GF-D8 (cell line): ENCODE measurements around the gene IGSF3.
"Not testable (repeated sequence)": the region's sequence is repeated elsewhere in the genome, so short reads cannot be mapped to it uniquely, and the experiment has no call there.

Experiments
- DNase-seq: peaks from one replicate; lab custom pipeline; 2025; lab: John Stamatoyannopoulos, UW

The IGSF3 gene

GRCh38 chr1:116629441-116629840, 38.1 kb downstream of the IGSF3 start:
- not testable (repeated sequence) for DNase-seq

- no peak for DNase-seq
These were observed 39.1 kb downstream of the IGSF3 start for GRCh38 chr1:116628448-116628847.

- not testable (repeated sequence) for DNase-seq
These were observed 40.2 kb downstream of the IGSF3 start for GRCh38 chr1:116627357-116627756.

GRCh38 chr1:116626915-116627314, 40.6 kb downstream of the IGSF3 start:
- DNase-seq, result not testable (repeated sequence)

- not testable (repeated sequence) for DNase-seq
These were observed 42.4 kb downstream of the IGSF3 start for GRCh38 chr1:116625155-116625554.

- DNase-seq, result no peak
These were observed 43.5 kb downstream of the IGSF3 start for GRCh38 chr1:116624040-116624439.

- DNase-seq, result not testable (repeated sequence)
These were observed 45.0 kb downstream of the IGSF3 start for GRCh38 chr1:116622496-116622895.

GRCh38 chr1:116621756-116622155, 45.8 kb downstream of the IGSF3 start:
- DNase-seq, result not testable (repeated sequence)

GRCh38 chr1:116620392-116620791, 47.1 kb downstream of the IGSF3 start:
- not testable (repeated sequence) for DNase-seq

- not testable (repeated sequence) for DNase-seq
These were observed 48.4 kb downstream of the IGSF3 start for GRCh38 chr1:116619106-116619505.

- DNase-seq, result not testable (repeated sequence)
These were observed 49.7 kb downstream of the IGSF3 start for GRCh38 chr1:116617808-116618207.

- DNase-seq, result not testable (repeated sequence)
These were observed 53.7 kb downstream of the IGSF3 start for GRCh38 chr1:116613825-116614224.

- DNase-seq, result not testable (repeated sequence)
These were observed 57.6 kb downstream of the IGSF3 start for GRCh38 chr1:116609801-116610371.

GRCh38 chr1:116608841-116609240, 58.7 kb downstream of the IGSF3 start:
- DNase-seq, result not testable (repeated sequence)

GRCh38 chr1:116608151-116608550, 59.4 kb downstream of the IGSF3 start:
- DNase-seq, result not testable (repeated sequence)

GRCh38 chr1:116607463-116607862, 60.1 kb downstream of the IGSF3 start:
- not testable (repeated sequence) for DNase-seq

GRCh38 chr1:116606067-116606466, 61.5 kb downstream of the IGSF3 start:
- peak; percentile 50 for DNase-seq

GRCh38 chr1:116605315-116605714, 62.2 kb downstream of the IGSF3 start:
- no peak for DNase-seq

GRCh38 chr1:116604408-116604807, 63.1 kb downstream of the IGSF3 start:
- not testable (repeated sequence) for DNase-seq

GRCh38 chr1:116603646-116604045, 63.9 kb downstream of the IGSF3 start:
- DNase-seq, result not testable (repeated sequence)

GRCh38 chr1:116599369-116599768, 68.2 kb downstream of the IGSF3 start:
- not testable (repeated sequence) for DNase-seq

- not testable (repeated sequence) for DNase-seq
These were observed 69.0 kb downstream of the IGSF3 start for GRCh38 chr1:116598420-116599036.

GRCh38 chr1:116597388-116597787, 70.1 kb downstream of the IGSF3 start:
- not testable (repeated sequence) for DNase-seq
